ENCODE measurements around the gene CDC14C. TPM values are rescaled to one million over a fixed set of nuclear protein-coding genes. Genes with fewer than 3 reads are reported as not detected.

The CDC14C gene
- total and polyA plus RNA-seq, 9 of the 15 experiments (the other 6 are each of a cell fraction or from before 2014, with no cell fraction given), result not detected

GRCh38 chr7:48899932-48900331 is 24.4 kb upstream of the CDC14C start:
- no peak overlapping the region for H3K9ac ChIP-seq (ENCODE audit: insufficient read depth in 1 of 2, low read depth in 2 of 2, low read length in 2 of 2)
- H3K9me3 ChIP-seq (replicated peaks; ENCODE audit: control insufficient read depth, insufficient read depth, low read depth, low read length), result no peaks in the 10 kb centered on the region
- POLR2A ChIA-PET, result no interaction called here
- H3K9me1 ChIP-seq (ENCODE audit: control insufficient read depth, insufficient read depth, low read length), result no peaks in the 10 kb centered on the region
- H3K36me3 ChIP-seq (ENCODE audit: control insufficient read depth, insufficient read depth, low read length), result no peaks in the 10 kb centered on the region
- no peaks in the 10 kb centered on the region for H3K79me2 ChIP-seq (ENCODE audit: control insufficient read depth, insufficient read depth, low read length)
- TF ChIP-seq SLC30A9 (CRISPR knock-in tag; IDR thresholded peaks at IDR 0.05) (no peak), ELF1 (tag; IDR thresholded peaks at IDR 0.05) (no peak), ZSCAN32 (CRISPR knock-in tag; IDR thresholded peaks at IDR 0.05) (no peak), TAL1 (IDR thresholded peaks at IDR 0.05) (no peak)
- WGBS (ENCODE audit: insufficient coverage, low coverage, missing lambda C conversion rate), result 0% methylated on average over 2 of the region's 2 CpGs
- no peak for ATAC-seq
- H3K27me3 ChIP-seq (ENCODE audit: control insufficient read depth in 2 of 2, insufficient read depth in 2 of 2, low read length in 2 of 2), result no peaks in the 10 kb centered on the region
- no peaks in the 10 kb centered on the region for H4K20me1 ChIP-seq (replicated peaks; ENCODE audit: control insufficient read depth, insufficient read depth, low read length)
- intact Hi-C loops (cut with micrococcal nuclease) (no loop called here), in situ Hi-C loops (cut with MboI) (no loop called here)
- no peak overlapping the region for H2AFZ ChIP-seq (ENCODE audit: low read depth, low read length)
- no peak for FAIRE-seq
- H3K4me2 ChIP-seq (ENCODE audit: insufficient read depth, low read length), result no peak overlapping the region
- no peak overlapping the region for H3K4me3 ChIP-seq
- CTCF ChIA-PET (ENCODE audit: low intra/inter-chr PET ratio), result no interaction called here
- no peak overlapping the region for H3K27ac ChIP-seq (ENCODE audit: extremely low read depth, low read depth, low read length)
- H3K4me1 ChIP-seq (replicated peaks in 1 of 2; ENCODE audit: control insufficient read depth in 2 of 2, insufficient read depth in 2 of 2, low read length in 2 of 2), result no peaks in the 10 kb centered on the region
- DNase-seq (ENCODE audit: extremely low read depth in 1 of 4, low spot score in 3 of 4), result no peak
- no TSS peak for BruUV-seq (replicated peaks)

GRCh38 chr7:48901966-48902365 is 22.4 kb upstream of the CDC14C start:
- FAIRE-seq, result no peak
- ChIA-PET CTCF (ENCODE audit: low intra/inter-chr PET ratio) (no interaction called here), POLR2A (no interaction called here)
- no peak overlapping the region for H3K27ac ChIP-seq (ENCODE audit: extremely low read depth, low read depth, low read length)
- no peak overlapping the region for H3K9ac ChIP-seq (ENCODE audit: insufficient read depth in 1 of 2, low read depth in 2 of 2, low read length in 2 of 2)
- ATAC-seq, result no peak
- in situ Hi-C loops (cut with MboI), result no loop called here
- intact Hi-C loops (cut with micrococcal nuclease), result no loop called here
- H3K4me3 ChIP-seq, result no peak overlapping the region
- H3K9me3 ChIP-seq (replicated peaks; ENCODE audit: control insufficient read depth, insufficient read depth, low read depth, low read length), result no peaks in the 10 kb centered on the region
- 0% methylated on average over 3 of the region's 3 CpGs for WGBS (ENCODE audit: insufficient coverage, low coverage, missing lambda C conversion rate)
- TF ChIP-seq ILK (tag; IDR thresholded peaks at IDR 0.05; ENCODE audit: borderline replicate concordance, low read depth), result no peak
- TF ChIP-seq CAMTA2 (CRISPR knock-in tag; conservative IDR thresholded peaks at IDR 0.05), result no peak
- no peak for TF ChIP-seq ZNF175 (CRISPR knock-in tag; IDR thresholded peaks at IDR 0.05; ENCODE audit: low read depth)
- TF ChIP-seq KLF13 (tag; IDR thresholded peaks at IDR 0.05; ENCODE audit: borderline replicate concordance, low read depth), result no peak
- no peak overlapping the region for H2AFZ ChIP-seq (ENCODE audit: low read depth, low read length)
- no peaks in the 10 kb centered on the region for H3K36me3 ChIP-seq (ENCODE audit: control insufficient read depth, insufficient read depth, low read length)
- H3K4me2 ChIP-seq (ENCODE audit: insufficient read depth, low read length), result no peak overlapping the region
- no TSS peak for BruUV-seq (replicated peaks)
- H3K27me3 ChIP-seq (ENCODE audit: control insufficient read depth in 2 of 2, insufficient read depth in 2 of 2, low read length in 2 of 2), result no peaks in the 10 kb centered on the region
- DNase-seq (ENCODE audit: extremely low read depth in 1 of 4, low spot score in 3 of 4), result no peak
- no peaks in the 10 kb centered on the region for H3K4me1 ChIP-seq (replicated peaks in 1 of 2; ENCODE audit: control insufficient read depth in 2 of 2, insufficient read depth in 2 of 2, low read length in 2 of 2)
- no peaks in the 10 kb centered on the region for H3K79me2 ChIP-seq (ENCODE audit: control insufficient read depth, insufficient read depth, low read length)
- H4K20me1 ChIP-seq (replicated peaks; ENCODE audit: control insufficient read depth, insufficient read depth, low read length), result no peaks in the 10 kb centered on the region
- no peaks in the 10 kb centered on the region for H3K9me1 ChIP-seq (ENCODE audit: control insufficient read depth, insufficient read depth, low read length)
